HepG2 (cell line): ENCODE results near the gene SIX3. TPM values are rescaled to one million over a fixed set of nuclear protein-coding genes. Genes with fewer than 3 reads are reported as not detected.

ENCODE experiments used
- GATAD1 ChIP-seq: IDR thresholded peaks from 2 replicates; pipeline ENCODE4 v1.6.1; 2016; ENCODE audit warnings: missing genetic modification reagents, missing compliant biosample characterization
- MYNN ChIP-seq: sonication (generic); formaldehyde crosslinking; IDR thresholded peaks from 2 replicates; pipeline ENCODE4 v1.4.0; 2020; ENCODE audit warnings: mild to moderate bottlenecking, low read depth, missing genetic modification reagents
- SMC3 ChIP-seq: IDR thresholded peaks from 2 replicates; pipeline ENCODE4 v1.6.1; 2011; ENCODE audit warnings: low read length, improper control_type of control experiment
- ZNF138 ChIP-seq: sonication (generic); formaldehyde crosslinking; IDR thresholded peaks from 2 replicates; pipeline ENCODE4 v1.5.0; 2020; ENCODE audit warnings: mild to moderate bottlenecking, low read depth, missing genetic modification reagents
- ZNF510 ChIP-seq: sonication (generic); formaldehyde crosslinking; IDR thresholded peaks from 2 replicates; pipeline ENCODE4 v1.4.0; 2020; ENCODE audit warnings: low read depth, mild to moderate bottlenecking, missing genetic modification reagents
- ZNF589 ChIP-seq: sonication (generic); formaldehyde crosslinking; conservative IDR thresholded peaks from 2 replicates; pipeline ENCODE4 v1.8.0; 2022; ENCODE audit warnings: mild to moderate bottlenecking, moderate library complexity, missing genetic modification reagents
- ZNF644 ChIP-seq: IDR thresholded peaks from 2 replicates; pipeline ENCODE4 v1.6.1; 2016; ENCODE audit warnings: low read depth
- ZNF670 ChIP-seq: sonication (generic); formaldehyde crosslinking; IDR thresholded peaks from 2 replicates; pipeline ENCODE4 v1.8.0; 2022; ENCODE audit warnings: mild to moderate bottlenecking, missing genetic modification reagents, borderline replicate concordance
- ZNF790 ChIP-seq: sonication (generic); formaldehyde crosslinking; IDR thresholded peaks from 2 replicates; pipeline ENCODE4 v1.8.0; 2022; ENCODE audit warnings: missing genetic modification reagents, mild to moderate bottlenecking, borderline replicate concordance
- ZNF839 ChIP-seq: sonication (generic); formaldehyde crosslinking; IDR thresholded peaks from 2 replicates; pipeline ENCODE4 v1.4.0; 2020; ENCODE audit warnings: missing genetic modification reagents, mild to moderate bottlenecking, borderline replicate concordance
- ZNF878 ChIP-seq: sonication (generic); formaldehyde crosslinking; IDR thresholded peaks from 2 replicates; pipeline ENCODE4 v1.8.1; 2023; ENCODE audit warnings: mild to moderate bottlenecking, missing genetic modification reagents, moderate library complexity
- polyA plus RNA-seq, 8 experiments: library from polyadenylated mRNA; depleted of rRNA in 3 of 8; stranded (reverse) in 7 of 8; unstranded in 1 of 8; fragments of >200 nt; fragmentation: Illumina TruSeq in 4 of 8; extraction: Trizol in 4 of 8; gene quantifications; 2 replicates each; pipeline versions ENCODE4 v1.2.1 to v1.2.3, GENCODE V29; 2011 to 2016; ENCODE audit warnings: low read depth in 4 of 8, missing spikeins in 1 of 8, mixed read lengths in 1 of 8; ENCODE audit not compliant: insufficient read depth in 1 of 8
- total RNA-seq, 5 experiments: library from RNA; depleted of rRNA; stranded (reverse); fragments of >200 nt; fragmentation: Illumina TruSeq; extraction: Trizol; gene quantifications; 2 replicates each; pipeline ENCODE4 v1.2.3, GENCODE V29; 2016; ENCODE audit warnings: low read depth in 1 of 5
- TF ChIP-seq, protein P1 (sequence below): sonication (generic); formaldehyde crosslinking; conservative IDR thresholded peaks from 2 replicates; pipeline ENCODE4 v1.4.0; 2020; ENCODE audit warnings: missing genetic modification reagents
- TF ChIP-seq, protein P2 (sequence below): sonication (generic); formaldehyde crosslinking; IDR thresholded peaks from 2 replicates; pipeline ENCODE4 v1.8.0; 2022; ENCODE audit warnings: missing genetic modification reagents, mild to moderate bottlenecking, borderline replicate concordance
- TF ChIP-seq, protein P3 (sequence below): sonication (generic); formaldehyde crosslinking; IDR thresholded peaks from 2 replicates; pipeline ENCODE4 v1.9.0; 2021; ENCODE audit warnings: missing genetic modification reagents, borderline replicate concordance
- TF ChIP-seq, protein P4 (sequence below), 2 experiments: sonication (generic) in 1 of 2; formaldehyde crosslinking in 1 of 2; IDR thresholded peaks; 2 replicates each; pipeline versions ENCODE4 v1.4.0 to v1.6.1; 2016 to 2020; ENCODE audit warnings: borderline replicate concordance in 1 of 2, low read depth in 1 of 2, mild to moderate bottlenecking in 1 of 2, missing genetic modification reagents in 1 of 2
- TF ChIP-seq, protein P5 (sequence below): sonication (generic); formaldehyde crosslinking; IDR thresholded peaks from 2 replicates; pipeline ENCODE4 v1.5.1; 2020; ENCODE audit warnings: missing genetic modification reagents, mild to moderate bottlenecking, borderline replicate concordance

The SIX3 gene
- total and polyA plus RNA-seq, 2 of the 13 experiments (the other 11 are each of a cell fraction or from before 2014, with no cell fraction given): not detected

DNA sequence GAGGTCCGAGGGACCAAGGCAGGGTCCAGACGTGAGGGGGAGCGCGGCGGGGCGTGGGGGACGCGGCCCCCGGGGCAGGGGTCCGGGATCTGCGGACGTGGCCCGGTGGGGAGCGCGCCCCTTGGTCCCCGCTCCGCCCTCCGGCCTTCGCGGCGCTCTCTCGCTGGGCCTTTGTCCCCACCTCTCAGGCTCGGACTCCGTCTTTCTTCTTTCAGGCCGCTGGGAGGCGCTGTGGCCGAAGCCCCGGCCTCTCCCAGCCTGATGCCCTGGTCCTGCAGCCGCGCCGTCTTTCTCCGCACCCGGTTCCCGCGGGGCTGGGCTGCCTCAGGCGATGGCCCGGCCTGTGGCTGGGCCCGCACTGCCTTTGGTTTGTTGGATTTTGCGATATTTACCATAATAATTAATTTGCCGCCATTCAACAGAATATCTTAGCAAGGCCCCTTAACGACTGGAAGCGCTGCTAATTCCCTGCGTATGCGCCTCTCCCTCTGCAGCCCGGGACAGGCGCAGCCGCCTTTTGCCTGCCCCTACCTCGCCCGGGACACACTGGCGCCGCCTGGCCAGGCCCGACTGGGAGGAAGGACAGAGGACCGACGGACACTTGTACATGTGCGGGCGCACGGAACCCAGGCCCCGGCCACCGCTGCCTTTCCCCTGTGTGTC, 10.8 kb downstream of the SIX3 start (continued):
- TF ChIP-seq, protein P1, sequence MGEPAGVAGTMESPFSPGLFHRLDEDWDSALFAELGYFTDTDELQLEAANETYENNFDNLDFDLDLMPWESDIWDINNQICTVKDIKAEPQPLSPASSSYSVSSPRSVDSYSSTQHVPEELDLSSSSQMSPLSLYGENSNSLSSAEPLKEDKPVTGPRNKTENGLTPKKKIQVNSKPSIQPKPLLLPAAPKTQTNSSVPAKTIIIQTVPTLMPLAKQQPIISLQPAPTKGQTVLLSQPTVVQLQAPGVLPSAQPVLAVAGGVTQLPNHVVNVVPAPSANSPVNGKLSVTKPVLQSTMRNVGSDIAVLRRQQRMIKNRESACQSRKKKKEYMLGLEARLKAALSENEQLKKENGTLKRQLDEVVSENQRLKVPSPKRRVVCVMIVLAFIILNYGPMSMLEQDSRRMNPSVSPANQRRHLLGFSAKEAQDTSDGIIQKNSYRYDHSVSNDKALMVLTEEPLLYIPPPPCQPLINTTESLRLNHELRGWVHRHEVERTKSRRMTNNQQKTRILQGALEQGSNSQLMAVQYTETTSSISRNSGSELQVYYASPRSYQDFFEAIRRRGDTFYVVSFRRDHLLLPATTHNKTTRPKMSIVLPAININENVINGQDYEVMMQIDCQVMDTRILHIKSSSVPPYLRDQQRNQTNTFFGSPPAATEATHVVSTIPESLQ: no peak
- no peak for TF ChIP-seq ZNF790
- TF ChIP-seq MYNN: no peak
- no peak for TF ChIP-seq ZNF839 (CRISPR knock-in tag)
- TF ChIP-seq ZNF510 (CRISPR knock-in tag): no peak
- 0 out of 2 replicates have a peak, but pooled peaks have one; percentile 50 for TF ChIP-seq ZNF670 (CRISPR knock-in tag)
- TF ChIP-seq, protein P2, sequence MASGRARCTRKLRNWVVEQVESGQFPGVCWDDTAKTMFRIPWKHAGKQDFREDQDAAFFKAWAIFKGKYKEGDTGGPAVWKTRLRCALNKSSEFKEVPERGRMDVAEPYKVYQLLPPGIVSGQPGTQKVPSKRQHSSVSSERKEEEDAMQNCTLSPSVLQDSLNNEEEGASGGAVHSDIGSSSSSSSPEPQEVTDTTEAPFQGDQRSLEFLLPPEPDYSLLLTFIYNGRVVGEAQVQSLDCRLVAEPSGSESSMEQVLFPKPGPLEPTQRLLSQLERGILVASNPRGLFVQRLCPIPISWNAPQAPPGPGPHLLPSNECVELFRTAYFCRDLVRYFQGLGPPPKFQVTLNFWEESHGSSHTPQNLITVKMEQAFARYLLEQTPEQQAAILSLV (CRISPR knock-in tag): 0 out of 2 replicates have a peak, but pooled peaks have one; percentile 38
- TF ChIP-seq, protein P3, sequence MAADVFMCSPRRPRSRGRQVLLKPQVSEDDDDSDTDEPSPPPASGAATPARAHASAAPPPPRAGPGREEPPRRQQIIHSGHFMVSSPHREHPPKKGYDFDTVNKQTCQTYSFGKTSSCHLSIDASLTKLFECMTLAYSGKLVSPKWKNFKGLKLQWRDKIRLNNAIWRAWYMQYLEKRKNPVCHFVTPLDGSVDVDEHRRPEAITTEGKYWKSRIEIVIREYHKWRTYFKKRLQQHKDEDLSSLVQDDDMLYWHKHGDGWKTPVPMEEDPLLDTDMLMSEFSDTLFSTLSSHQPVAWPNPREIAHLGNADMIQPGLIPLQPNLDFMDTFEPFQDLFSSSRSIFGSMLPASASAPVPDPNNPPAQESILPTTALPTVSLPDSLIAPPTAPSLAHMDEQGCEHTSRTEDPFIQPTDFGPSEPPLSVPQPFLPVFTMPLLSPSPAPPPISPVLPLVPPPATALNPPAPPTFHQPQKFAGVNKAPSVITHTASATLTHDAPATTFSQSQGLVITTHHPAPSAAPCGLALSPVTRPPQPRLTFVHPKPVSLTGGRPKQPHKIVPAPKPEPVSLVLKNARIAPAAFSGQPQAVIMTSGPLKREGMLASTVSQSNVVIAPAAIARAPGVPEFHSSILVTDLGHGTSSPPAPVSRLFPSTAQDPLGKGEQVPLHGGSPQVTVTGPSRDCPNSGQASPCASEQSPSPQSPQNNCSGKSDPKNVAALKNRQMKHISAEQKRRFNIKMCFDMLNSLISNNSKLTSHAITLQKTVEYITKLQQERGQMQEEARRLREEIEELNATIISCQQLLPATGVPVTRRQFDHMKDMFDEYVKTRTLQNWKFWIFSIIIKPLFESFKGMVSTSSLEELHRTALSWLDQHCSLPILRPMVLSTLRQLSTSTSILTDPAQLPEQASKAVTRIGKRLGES (CRISPR knock-in tag): no peak
- no peak for TF ChIP-seq ZNF138
- TF ChIP-seq, protein P4, sequence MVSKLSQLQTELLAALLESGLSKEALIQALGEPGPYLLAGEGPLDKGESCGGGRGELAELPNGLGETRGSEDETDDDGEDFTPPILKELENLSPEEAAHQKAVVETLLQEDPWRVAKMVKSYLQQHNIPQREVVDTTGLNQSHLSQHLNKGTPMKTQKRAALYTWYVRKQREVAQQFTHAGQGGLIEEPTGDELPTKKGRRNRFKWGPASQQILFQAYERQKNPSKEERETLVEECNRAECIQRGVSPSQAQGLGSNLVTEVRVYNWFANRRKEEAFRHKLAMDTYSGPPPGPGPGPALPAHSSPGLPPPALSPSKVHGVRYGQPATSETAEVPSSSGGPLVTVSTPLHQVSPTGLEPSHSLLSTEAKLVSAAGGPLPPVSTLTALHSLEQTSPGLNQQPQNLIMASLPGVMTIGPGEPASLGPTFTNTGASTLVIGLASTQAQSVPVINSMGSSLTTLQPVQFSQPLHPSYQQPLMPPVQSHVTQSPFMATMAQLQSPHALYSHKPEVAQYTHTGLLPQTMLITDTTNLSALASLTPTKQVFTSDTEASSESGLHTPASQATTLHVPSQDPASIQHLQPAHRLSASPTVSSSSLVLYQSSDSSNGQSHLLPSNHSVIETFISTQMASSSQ (IDR thresholded peaks at IDR 0.05; ENCODE audit: low read depth): no peak
- TF ChIP-seq, protein P4 (CRISPR knock-in tag; IDR thresholded peaks at IDR 0.05; ENCODE audit: borderline replicate concordance): peak; percentile 52; the same call in 1 of the 2 replicates
- no peak for TF ChIP-seq ZNF644 (CRISPR knock-in tag)
- peak; percentile 10; the same call in 1 of the 2 replicates for TF ChIP-seq SMC3
- TF ChIP-seq ZNF878 (CRISPR knock-in tag): no peak
- TF ChIP-seq ZNF589 (CRISPR knock-in tag): no peak
- TF ChIP-seq GATAD1 (CRISPR knock-in tag): no peak
- TF ChIP-seq, protein P5, sequence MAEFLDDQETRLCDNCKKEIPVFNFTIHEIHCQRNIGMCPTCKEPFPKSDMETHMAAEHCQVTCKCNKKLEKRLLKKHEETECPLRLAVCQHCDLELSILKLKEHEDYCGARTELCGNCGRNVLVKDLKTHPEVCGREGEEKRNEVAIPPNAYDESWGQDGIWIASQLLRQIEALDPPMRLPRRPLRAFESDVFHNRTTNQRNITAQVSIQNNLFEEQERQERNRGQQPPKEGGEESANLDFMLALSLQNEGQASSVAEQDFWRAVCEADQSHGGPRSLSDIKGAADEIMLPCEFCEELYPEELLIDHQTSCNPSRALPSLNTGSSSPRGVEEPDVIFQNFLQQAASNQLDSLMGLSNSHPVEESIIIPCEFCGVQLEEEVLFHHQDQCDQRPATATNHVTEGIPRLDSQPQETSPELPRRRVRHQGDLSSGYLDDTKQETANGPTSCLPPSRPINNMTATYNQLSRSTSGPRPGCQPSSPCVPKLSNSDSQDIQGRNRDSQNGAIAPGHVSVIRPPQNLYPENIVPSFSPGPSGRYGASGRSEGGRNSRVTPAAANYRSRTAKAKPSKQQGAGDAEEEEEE (CRISPR knock-in tag): no peak
